HT1080 (cell line): ENCODE measurements around the gene TICAM1. TPM values are rescaled to one million over a fixed set of nuclear protein-coding genes. Genes with fewer than 3 reads are reported as not detected.
"Not testable (repeated sequence)": the region's sequence is repeated elsewhere in the genome, so short reads cannot be mapped to it uniquely, and the experiment has no call there.

Experiments
- DNase-seq: peaks from one replicate; pipeline ENCODE4 v3.0.0-alpha.2; 2015; ENCODE audit warnings: low read depth
- total RNA-seq: library from RNA; depleted of rRNA; stranded (reverse); fragments of >200 nt; shearing (Covaris generic); gene quantifications from 2 replicates; pipeline ENCODE4 v1.2.3, GENCODE V29; 2014

TICAM1 gene
- total RNA-seq, 1 experiment from 2014 or later = 2.8 TPM

DNA sequence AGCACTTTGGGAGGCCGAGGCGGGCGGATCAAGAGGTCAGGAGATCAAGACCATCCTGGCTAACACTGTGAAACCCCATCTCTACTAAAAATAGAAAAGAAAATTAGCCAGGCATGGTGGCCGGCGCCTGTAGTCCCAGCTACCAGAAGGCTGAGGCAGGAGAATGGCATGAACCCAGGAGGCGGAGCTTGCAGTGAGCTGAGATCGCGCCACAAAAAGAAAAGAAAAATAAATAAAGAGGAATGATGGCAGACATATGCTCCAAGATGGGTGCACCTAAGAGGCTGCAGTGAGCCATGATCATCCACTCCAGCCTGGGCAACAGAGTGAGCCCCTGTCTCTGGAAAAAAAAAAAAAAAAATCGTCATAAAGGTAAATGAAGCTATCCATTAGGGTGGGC lies 14.5 kb upstream of the TICAM1 start:
- not testable (repeated sequence) for DNase-seq

DNA sequence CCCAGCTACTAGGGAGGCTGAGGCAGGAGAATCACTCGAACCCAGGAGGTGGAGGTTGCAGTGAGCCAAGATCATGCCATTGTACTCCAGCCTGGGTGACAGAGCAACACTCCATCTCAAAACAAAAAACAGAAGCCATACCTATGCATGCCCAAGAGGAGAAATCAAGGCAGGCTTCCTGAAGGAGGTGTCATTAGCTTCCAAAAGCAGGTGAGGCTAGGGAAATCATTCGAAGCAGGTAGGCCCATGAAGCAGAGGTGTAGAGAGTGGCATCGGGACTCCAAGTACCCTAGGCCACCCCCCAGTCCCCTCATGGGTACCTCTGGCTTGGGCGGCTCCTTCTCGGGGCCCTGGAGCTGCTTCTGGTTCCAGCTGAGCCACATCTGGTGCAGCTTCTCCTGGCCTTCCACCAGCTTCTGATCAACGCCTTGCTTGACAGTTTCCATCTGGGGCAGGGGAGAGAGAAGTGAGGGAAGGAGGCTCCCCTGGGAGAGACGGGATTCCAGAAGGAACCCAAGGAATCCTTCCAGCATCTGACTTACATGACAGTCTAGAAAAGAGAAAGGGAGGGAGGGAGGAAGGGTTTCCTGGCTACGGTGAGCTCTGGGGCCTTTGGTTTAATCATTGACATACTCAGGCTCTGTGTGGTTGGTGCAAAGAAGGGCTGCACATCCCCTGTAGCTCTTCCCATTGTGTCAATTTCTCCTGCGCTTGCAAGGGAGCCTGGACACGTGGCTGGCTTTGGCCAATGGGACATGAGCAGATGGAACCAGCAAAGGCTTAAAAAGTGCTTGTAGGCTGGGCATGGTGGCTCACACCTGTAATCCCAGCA lies 13.1 kb upstream of the TICAM1 start:
- DNase-seq = no peak

DNA sequence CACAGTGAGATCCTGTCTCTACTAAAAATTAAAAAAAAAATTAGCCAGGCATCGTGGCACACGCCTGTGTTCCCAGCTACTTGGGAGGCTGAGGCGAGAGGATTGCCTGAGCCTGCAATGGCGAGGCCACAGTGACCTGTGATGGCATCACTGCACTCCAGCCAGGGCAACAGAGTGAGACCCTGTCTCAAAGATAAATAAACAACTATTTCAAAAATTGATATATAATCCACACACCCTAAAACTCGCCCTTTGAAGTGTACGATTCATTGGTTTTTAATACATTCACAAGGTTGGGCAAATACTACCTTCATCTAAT lies 12.1 kb upstream of the TICAM1 start:
- DNase-seq = no peak

DNA sequence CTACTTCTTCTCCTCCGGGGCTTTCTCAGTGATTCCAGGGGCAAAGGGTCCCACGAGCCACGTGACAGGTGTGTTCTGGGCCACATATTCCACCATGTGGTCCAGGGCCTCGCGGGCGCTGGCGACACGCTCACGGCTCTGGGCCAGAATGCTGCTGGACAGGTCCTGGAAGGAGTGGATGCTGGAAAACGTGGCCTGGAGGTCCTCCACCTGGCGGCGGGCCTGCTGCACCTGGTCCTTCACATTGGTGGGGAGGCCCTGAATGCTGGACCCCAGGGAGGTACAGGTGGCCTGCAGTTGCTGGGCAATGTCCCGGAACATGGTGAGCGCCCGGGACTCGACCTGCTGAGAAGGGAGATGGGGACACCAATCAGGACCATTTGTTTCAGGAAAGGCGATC lies 7.7 kb upstream of the TICAM1 start:
- no peak for DNase-seq

GRCh38 chr19:4832776-4833175 lies 1.3 kb upstream of the TICAM1 start:
- DNase-seq = no peak

DNA sequence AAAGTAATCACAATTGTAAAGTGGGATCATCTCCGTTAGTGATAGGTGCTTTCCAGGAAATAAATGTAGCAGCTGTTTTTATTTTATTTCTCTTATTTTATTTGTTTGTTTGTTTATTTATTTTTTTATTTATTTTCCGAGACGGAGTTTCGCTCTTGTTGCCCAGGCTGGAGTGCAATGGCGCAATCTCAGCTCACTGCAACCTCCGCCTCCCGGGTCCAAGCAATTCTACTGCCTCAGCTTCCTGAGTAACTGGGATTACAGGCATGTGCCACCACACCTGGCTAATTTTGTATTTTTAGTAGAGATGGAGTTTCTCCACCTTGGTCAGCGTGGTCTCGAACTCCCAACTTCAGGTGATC lies 448 bp upstream of the TICAM1 start:
- DNase-seq = not testable (repeated sequence)

GRCh38 chr19:4830768-4831265 lies 695 bp downstream of the TICAM1 start:
- no peak for DNase-seq

DNA sequence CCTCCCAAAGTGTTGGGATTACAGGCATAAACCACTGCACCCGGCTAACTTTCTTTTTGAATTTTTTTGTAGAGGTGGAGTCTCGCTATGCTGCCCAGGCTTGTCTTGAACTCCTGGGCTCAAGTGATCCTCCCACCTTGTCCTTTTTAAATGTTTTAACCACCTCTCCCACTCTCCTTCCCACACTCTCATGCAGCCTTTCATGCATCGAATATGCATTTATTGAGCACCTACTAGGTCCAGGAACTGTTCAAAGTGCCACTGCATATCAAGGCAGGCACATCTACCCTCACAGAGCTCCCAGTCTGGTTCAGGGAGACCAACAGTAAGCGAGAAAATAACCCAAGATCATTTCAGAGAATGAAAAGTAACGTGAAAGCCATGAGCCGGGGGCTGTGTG lies 1.2 kb downstream of the TICAM1 start:
- no peak for DNase-seq

DNA sequence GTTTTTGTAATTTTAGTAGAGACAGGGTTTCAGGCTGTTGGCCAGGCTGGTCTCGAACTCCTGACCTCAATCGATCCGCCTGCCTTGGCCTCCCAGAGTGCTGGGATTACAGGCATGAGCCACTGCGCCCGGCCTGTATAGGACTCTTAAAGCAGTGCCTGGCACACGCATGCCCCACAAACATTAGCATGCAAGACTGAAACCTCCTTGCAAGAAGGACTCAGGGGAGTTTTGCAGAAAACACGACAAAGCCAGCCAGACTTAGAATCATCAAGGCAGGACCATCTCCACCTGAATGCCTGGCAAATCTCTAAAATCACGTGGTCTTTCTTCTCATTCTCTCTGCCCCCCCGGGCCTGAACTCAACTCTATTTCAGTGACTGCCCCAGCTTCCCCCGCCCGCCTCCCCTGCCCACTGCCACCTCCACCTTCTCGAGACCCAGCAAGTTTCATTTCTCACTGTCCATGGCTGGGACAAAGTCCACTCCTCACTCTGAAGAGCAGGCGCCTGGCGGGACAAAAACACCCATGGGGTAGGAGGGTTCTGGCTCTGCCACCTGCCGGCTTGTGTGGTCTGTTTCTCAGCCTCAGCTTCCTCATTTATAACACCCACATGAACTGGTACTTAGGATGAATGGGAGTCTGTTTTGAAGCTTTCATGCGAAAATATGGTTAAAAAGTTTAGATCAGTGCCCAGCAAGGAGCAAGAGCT lies 2.4 kb downstream of the TICAM1 start:
- DNase-seq = no peak

DNA sequence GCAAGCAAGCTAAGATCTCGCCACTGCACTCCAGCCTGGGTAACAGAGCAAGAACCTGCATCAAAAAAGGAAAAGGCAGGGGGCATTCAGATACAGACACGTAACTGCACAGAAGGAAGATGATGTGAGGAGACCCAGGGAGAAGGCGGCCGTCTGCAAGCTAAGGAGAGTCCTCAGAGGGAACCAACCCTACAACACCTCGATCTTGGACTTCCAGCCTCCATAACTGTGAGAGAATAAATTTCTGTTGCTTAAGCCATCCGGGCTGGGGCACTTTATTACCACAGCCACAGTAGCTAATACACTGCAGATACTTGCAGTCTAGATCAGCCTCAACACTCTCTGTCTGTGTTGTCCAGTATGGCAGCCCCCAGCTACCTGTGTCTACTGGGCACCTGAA lies 7.9 kb downstream of the TICAM1 start:
- DNase-seq = no peak

DNA sequence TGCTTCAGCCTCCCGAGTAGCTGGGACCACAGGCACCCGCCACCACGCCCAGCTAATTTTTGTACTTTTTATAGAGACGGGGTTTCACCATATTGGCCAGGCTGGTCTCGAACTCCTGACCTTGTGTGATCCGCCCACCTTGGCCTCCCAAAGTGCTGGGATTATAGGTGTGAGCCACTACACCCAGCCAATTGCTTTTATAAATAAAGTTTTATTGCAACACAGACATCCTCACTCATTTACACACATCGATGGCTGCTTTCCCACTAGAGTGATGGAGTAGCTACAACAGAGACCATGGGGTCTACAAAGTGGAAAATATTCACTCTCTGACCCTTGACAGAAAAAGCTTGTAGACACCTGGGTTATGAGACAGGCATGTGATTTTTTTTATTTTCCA lies 9.2 kb downstream of the TICAM1 start:
- DNase-seq = not testable (repeated sequence)

DNA sequence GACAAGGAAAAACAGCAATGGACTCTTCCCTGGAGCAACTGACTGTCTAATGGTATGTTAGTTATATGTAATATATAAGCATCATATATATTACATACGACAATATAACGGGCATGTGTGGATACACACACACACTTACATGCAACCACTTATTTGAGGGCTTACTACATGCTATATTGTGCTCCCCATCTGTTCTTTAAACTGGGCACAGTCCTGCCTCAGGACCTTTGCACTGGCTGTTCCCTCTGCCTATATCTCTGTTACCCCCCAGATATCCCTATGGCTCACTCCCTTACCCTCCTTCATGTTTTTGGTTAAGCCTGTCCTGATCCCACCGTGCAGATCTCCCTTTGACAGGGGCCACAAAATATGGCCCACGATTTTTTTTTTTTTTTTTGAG lies 10.2 kb downstream of the TICAM1 start:
- no peak for DNase-seq

GRCh38 chr19:4817467-4818277 lies 13.8 kb downstream of the TICAM1 start:
- DNase-seq = no peak

- no peak for DNase-seq
Measured at GRCh38 chr19:4816950-4817278, 14.6 kb downstream of the TICAM1 start.

DNA sequence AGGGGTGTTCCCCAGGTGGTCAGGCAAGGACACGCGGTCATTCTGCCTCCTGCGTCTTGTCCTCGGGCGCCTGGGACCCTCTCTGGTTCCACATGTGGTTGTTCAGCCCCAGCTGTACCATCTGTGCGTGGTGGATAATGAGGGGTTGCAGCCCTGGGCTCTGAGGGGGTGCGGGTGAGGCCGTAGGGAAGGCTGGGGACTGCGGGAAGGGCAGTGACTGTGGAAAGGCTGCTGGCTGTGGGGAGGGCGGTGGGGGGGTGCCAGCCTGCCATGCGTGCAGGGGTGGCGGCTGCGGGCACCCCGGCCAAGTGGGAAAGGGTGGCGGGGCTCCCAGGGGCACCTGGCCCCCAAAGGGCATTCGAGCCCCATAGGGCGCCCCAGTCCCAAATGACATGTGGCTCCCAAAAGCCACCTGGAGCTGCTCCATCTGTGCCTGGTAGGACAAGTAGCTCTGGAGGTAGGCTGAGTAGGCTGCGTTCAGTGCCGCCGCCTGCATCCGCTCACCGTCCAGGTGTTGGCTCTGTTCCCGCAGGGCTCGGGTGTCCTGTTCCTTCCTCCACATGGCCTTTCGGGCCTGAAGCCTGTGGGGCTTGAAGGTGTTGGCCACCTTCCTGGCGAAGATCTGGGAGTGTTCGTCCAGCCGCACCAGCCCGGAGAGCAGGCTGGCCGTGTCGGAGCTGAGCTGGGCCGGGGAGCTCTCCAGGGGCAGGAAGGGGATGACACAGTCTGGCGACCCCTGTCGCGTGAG lies 15.1 kb downstream of the TICAM1 start:
- DNase-seq = no peak

DNA sequence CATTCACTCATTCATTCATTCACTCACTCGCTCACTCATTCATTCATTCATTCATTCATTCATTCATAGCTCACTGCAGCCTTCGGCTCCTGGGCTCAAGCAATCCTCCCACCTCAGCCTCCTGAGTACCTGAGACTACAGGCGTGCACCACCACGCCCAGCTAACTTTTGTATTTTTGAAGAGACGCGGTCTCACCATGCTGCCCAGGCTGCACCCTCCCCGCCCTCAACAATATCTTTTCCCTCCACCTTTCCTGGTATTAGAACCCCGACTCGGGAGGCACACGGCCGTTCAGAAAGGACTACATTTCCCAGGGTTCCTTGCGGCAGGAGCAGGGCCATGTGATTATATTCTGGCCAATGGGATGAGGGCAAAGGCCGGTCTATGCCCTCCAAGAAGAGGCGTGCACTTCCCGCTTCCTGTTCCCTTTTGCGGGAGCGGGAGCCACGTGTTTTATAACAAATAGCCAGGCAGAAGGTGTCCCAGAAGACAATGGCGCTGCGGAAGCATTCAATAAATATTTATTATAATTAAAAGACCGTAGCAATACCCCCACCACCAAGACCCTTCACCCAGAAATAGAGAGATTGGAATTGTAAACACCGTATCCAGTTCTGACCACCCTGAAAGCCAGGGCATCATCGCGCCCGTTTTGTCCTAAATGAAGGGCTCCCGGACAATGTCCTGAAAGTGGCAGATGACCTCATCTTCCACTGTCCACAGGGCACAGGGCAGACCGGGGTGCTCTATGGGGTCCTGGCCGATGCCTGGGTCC lies 15.9 kb downstream of the TICAM1 start:
- DNase-seq = peak; percentile 79

- no peak for DNase-seq
Measured at GRCh38 chr19:4814625-4815425, 16.7 kb downstream of the TICAM1 start.

DNA sequence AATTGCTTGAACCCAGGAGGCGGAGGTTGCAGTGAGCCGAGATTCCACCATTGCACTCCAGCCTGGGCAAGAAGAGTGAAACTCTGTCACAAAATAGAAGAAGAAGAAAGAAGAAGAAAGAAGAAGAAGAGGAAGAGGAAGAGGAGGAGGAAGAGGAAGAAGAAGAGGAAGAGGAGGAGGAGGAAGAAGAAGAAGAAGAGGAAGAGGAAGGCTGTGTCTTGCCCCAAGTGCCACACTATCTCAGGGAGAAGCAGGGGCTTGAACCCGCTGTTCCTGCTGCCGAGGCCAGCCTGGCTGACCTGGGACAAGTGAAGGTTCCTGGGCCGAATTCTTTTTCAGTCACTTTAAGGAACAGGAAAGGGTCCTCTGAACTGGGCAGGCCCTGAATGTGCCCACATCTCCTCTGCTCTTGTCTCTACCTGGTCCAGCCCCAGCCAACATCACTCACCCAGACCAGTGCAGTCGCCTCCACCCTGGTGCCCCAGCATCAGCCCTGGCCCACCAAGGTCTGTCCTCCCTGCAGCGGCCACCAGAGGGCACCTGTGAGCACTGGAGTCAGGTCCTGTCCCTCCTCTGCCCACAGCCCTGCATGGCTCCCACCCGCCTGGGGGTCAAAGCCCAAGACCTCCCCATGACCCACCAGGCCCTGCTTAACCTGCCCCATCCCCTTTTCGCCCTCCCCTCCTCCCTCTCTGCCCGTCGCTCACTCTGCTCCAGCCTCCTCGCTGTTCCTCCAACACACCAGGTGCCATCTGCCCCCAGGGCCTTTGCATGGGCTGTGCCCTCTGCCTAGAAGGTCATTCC lies 20.0 kb downstream of the TICAM1 start:
- DNase-seq = peak; percentile 41

DNA sequence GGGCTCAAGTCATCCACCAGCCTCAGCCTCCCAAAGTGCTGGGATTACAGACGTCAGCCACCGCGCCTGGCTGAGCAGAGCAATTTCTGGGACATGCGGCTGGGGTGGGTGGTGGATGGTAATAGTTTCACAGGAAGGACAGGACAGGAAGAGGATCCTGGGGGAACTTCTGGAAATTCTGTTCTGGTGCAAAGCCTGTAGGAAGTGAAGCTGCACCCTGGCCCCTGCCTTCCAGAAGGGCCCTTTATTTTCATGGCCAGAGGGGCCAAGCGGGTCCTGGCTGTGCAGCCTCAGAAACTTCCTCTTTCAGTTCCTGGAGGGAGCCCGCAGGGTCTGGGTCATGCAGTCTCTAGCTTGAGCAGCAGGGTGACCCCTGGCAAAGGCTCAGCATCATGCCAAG lies 24.3 kb downstream of the TICAM1 start:
- no peak for DNase-seq
